H1 (cell line): ENCODE data around the gene LRBA. TPM values are rescaled to one million over a fixed set of nuclear protein-coding genes. Genes with fewer than 3 reads are reported as not detected.

Experiments used
- CTCF ChIA-PET: fragments of 300-600 bp; sonication (Branson Sonifier 250); formaldehyde crosslinking; loops from one replicate; lab custom pipeline; 2021; ENCODE audit not compliant: partially characterized antibody; lab: Charles Lee
- POLR2A ChIA-PET: fragments of 300-600 bp; sonication (Branson Sonifier 250); formaldehyde crosslinking; loops from one replicate; lab custom pipeline; 2021; ENCODE audit warnings: inconsistent platforms; ENCODE audit not compliant: partially characterized antibody; lab: Charles Lee
- DNase-seq, 2 experiments: peaks; one replicate each; pipeline versions ENCODE4 v3.0.0 to v3.0.0-alpha.2; 2010 to 2022; ENCODE audit warnings: low spot score in 2 of 2, low read depth in 1 of 2, mixed read lengths in 1 of 2
- FAIRE-seq: peaks from 2 replicates; lab custom pipeline; 2011; peaks lifted over from hg19 to GRCh38; lab: Jason Lieb, UNC
- H2AFZ ChIP-seq: 2 replicates; pipeline ENCODE4 v1.8.1; 2012; ENCODE audit warnings: low read length, inconsistent platforms
- H2AK5ac ChIP-seq: 2 replicates; pipeline ENCODE4 v1.6.1; 2013; ENCODE audit warnings: low read depth, low read length
- H2BK120ac ChIP-seq: replicated peaks from 2 replicates; pipeline ENCODE3; 2013; ENCODE audit warnings: low read depth, low read length, inconsistent platforms
- H2BK12ac ChIP-seq: 2 replicates; pipeline ENCODE4 v1.6.1; 2013; ENCODE audit warnings: low read depth, low read length
- H2BK15ac ChIP-seq: 2 replicates; pipeline ENCODE4 v1.6.1; 2013; ENCODE audit warnings: low read length
- H2BK20ac ChIP-seq: 2 replicates; pipeline ENCODE4 v1.6.1; 2013; ENCODE audit warnings: low read length
- H2BK5ac ChIP-seq: 2 replicates; pipeline ENCODE4 v1.6.1; 2013; ENCODE audit warnings: low read depth, low read length
- H3K14ac ChIP-seq: 2 replicates; pipeline ENCODE4 v1.6.1; 2013; ENCODE audit warnings: inconsistent platforms; ENCODE audit not compliant: insufficient read length
- H3K18ac ChIP-seq: 2 replicates; pipeline ENCODE4 v1.6.1; 2013; ENCODE audit warnings: low read length; ENCODE audit errors: extremely low read depth
- H3K23ac ChIP-seq: 2 replicates; pipeline ENCODE4 v1.6.1; 2013; ENCODE audit warnings: inconsistent platforms; ENCODE audit not compliant: insufficient read length
- H3K23me2 ChIP-seq: 2 replicates; pipeline ENCODE4 v1.6.1; 2013; ENCODE audit warnings: low read depth, low read length
- H3K27ac ChIP-seq: 2 replicates; pipeline ENCODE4 v1.6.1; 2011; ENCODE audit warnings: low read depth, low read length, inconsistent platforms
- H3K27me3 ChIP-seq, 4 experiments: replicated peaks in 1 of 4; 1 replicate in 1 of 4; 2 replicates in 3 of 4; pipeline versions ENCODE4 v1.6.1 to v1.8.1; 2011 to 2013; ENCODE audit warnings: low read length in 3 of 4, mild to moderate bottlenecking in 3 of 4, inconsistent platforms in 2 of 4, mixed read lengths in 2 of 4, moderate library complexity in 1 of 4; ENCODE audit not compliant: control insufficient read depth in 3 of 4, insufficient read depth in 3 of 4; ENCODE audit errors: extremely low read depth in 1 of 4
- H3K36me3 ChIP-seq, 4 experiments: 2 replicates each; pipeline versions ENCODE4 v1.6.1 to v1.8.1; 2011 to 2013; ENCODE audit warnings: mild to moderate bottlenecking in 4 of 4, low read length in 3 of 4, moderate library complexity in 2 of 4, control low read depth in 1 of 4, inconsistent platforms in 1 of 4; ENCODE audit not compliant: insufficient read depth in 4 of 4, control insufficient read depth in 2 of 4
- H3K4ac ChIP-seq: replicated peaks from 2 replicates; pipeline ENCODE3; 2013; ENCODE audit warnings: low read length, low read depth, mixed read lengths, inconsistent platforms; ENCODE audit not compliant: insufficient read length
- H3K4me1 ChIP-seq, 4 experiments: replicated peaks in 1 of 4; 1 replicate in 1 of 4; 2 replicates in 3 of 4; pipeline versions ENCODE4 v1.6.1 to v1.8.1; 2011 to 2013; ENCODE audit warnings: low read length in 3 of 4, inconsistent platforms in 2 of 4, mixed read lengths in 1 of 4; ENCODE audit not compliant: insufficient read depth in 4 of 4, control insufficient read depth in 3 of 4
- H3K4me2 ChIP-seq, 2 experiments: 2 replicates each; pipeline versions ENCODE4 v1.6.1 to v1.8.1; 2011 to 2013; ENCODE audit warnings: low read depth in 2 of 2, low read length in 2 of 2, control low read depth in 1 of 2, inconsistent platforms in 1 of 2, mild to moderate bottlenecking in 1 of 2; ENCODE audit not compliant: insufficient read depth in 1 of 2
- H3K4me3 ChIP-seq, 4 experiments: fragments of 200-600, 300-600 bp in 1 of 4; sonication (generic), shearing (Covaris generic), sonication (Bioruptor Twin) in 1 of 4; 2 replicates each; pipeline versions ENCODE4 v1.5.1 to v1.8.1; 2011 to 2016; ENCODE audit warnings: low read length in 4 of 4, low read depth in 3 of 4, control low read depth in 2 of 4, inconsistent platforms in 2 of 4, mild to moderate bottlenecking in 2 of 4, mixed read lengths in 1 of 4, moderate library complexity in 1 of 4; ENCODE audit not compliant: insufficient read depth in 2 of 4; ENCODE audit errors: extremely low read depth in 1 of 4
- H3K56ac ChIP-seq: replicated peaks from 2 replicates; pipeline ENCODE3; 2013; ENCODE audit warnings: low read depth, mild to moderate bottlenecking, mixed read lengths, low read length, inconsistent platforms; ENCODE audit not compliant: insufficient read length
- H3K79me1 ChIP-seq: 2 replicates; pipeline ENCODE4 v1.6.1; 2013; ENCODE audit warnings: low read depth, low read length, control low read depth
- H3K79me2 ChIP-seq, 2 experiments: 2 replicates each; pipeline versions ENCODE4 v1.6.1 to v1.8.1; 2012 to 2013; ENCODE audit warnings: low read length in 2 of 2, mild to moderate bottlenecking in 2 of 2, inconsistent platforms in 1 of 2; ENCODE audit not compliant: insufficient read depth in 2 of 2, control insufficient read depth in 1 of 2
- H3K9ac ChIP-seq, 4 experiments: replicated peaks in 1 of 4; 1 replicate in 1 of 4; 2 replicates in 3 of 4; pipeline versions ENCODE4 v1.6.1 to v1.8.1; 2011 to 2013; ENCODE audit warnings: low read depth in 3 of 4, low read length in 3 of 4, control low read depth in 2 of 4, mild to moderate bottlenecking in 2 of 4, moderate library complexity in 2 of 4, inconsistent platforms in 1 of 4; ENCODE audit errors: extremely low read depth in 1 of 4
- H3K9me3 ChIP-seq, 2 experiments: 2 replicates each; pipeline versions ENCODE4 v1.6.1 to v1.8.1; 2012 to 2013; ENCODE audit warnings: mild to moderate bottlenecking in 2 of 2, moderate library complexity in 2 of 2, control low read depth in 1 of 2, inconsistent platforms in 1 of 2, low read depth in 1 of 2, low read length in 1 of 2, mixed read lengths in 1 of 2; ENCODE audit not compliant: insufficient read depth in 2 of 2
- H4K20me1 ChIP-seq, 2 experiments: replicated peaks in 1 of 2; 2 replicates each; pipeline versions ENCODE3 to v1.8.1; 2011 to 2013; ENCODE audit warnings: inconsistent platforms in 2 of 2, low read length in 2 of 2, mild to moderate bottlenecking in 1 of 2; ENCODE audit not compliant: insufficient read depth in 2 of 2, control insufficient read depth in 1 of 2
- H4K5ac ChIP-seq: 2 replicates; pipeline ENCODE4 v1.6.1; 2013; ENCODE audit warnings: low read length, low read depth, mixed read lengths, inconsistent platforms; ENCODE audit not compliant: insufficient read length
- H4K8ac ChIP-seq: 2 replicates; pipeline ENCODE4 v1.8.0; 2013; ENCODE audit warnings: mild to moderate bottlenecking, moderate library complexity, low read length, inconsistent platforms; ENCODE audit not compliant: insufficient read depth; ENCODE audit errors: extremely low read depth
- H4K91ac ChIP-seq: replicated peaks from 2 replicates; pipeline ENCODE3; 2013; ENCODE audit warnings: low read length, mixed read lengths, inconsistent platforms; ENCODE audit not compliant: insufficient read length
- ATF3 ChIP-seq: IDR thresholded peaks from 2 replicates; pipeline ENCODE4 v1.6.1; 2011; ENCODE audit warnings: low read depth, mild to moderate bottlenecking, low read length; ENCODE audit not compliant: insufficient read depth
- BRCA1 ChIP-seq: IDR thresholded peaks from 2 replicates; pipeline ENCODE4 v1.6.1; 2012; ENCODE audit warnings: low read depth, low read length, improper control_type of control experiment
- FOSL1 ChIP-seq: IDR thresholded peaks from 2 replicates; pipeline ENCODE4 v1.6.1; 2011; ENCODE audit warnings: mild to moderate bottlenecking, low read depth, low read length, moderate library complexity; ENCODE audit not compliant: insufficient read depth
- HDAC2 ChIP-seq, 2 experiments: fragments of 300-600 bp in 1 of 2; sonication (generic) in 1 of 2; IDR thresholded peaks; 2 replicates each; pipeline ENCODE4 v1.6.1; 2011 to 2012; ENCODE audit warnings: low read depth in 2 of 2, low read length in 2 of 2, mild to moderate bottlenecking in 2 of 2, moderate library complexity in 2 of 2, borderline replicate concordance in 1 of 2, inconsistent platforms in 1 of 2
- MAFK ChIP-seq: IDR thresholded peaks from 2 replicates; pipeline ENCODE4 v1.6.1; 2012; ENCODE audit warnings: low read depth, mild to moderate bottlenecking, improper control_type of control experiment, low read length
- NANOG ChIP-seq: IDR thresholded peaks from 2 replicates; pipeline ENCODE4 v1.6.1; 2011; ENCODE audit warnings: low read length, low read depth, mild to moderate bottlenecking, inconsistent platforms; ENCODE audit not compliant: insufficient read depth, poor library complexity, severe bottlenecking
- PHF8 ChIP-seq: fragments of 200-600 bp; sonication (generic); conservative IDR thresholded peaks from 2 replicates; pipeline ENCODE4 v1.7.1; 2012; ENCODE audit warnings: low read depth, mild to moderate bottlenecking, inconsistent platforms, low read length, moderate library complexity
- POLR2A ChIP-seq, 2 experiments: IDR thresholded peaks; 1 replicate in 1 of 2; 2 replicates in 1 of 2; pipeline ENCODE4 v1.6.1; 2011; ENCODE audit warnings: low read depth in 2 of 2, low read length in 2 of 2, mild to moderate bottlenecking in 2 of 2; ENCODE audit errors: control extremely low read depth in 1 of 2
- SIRT6 ChIP-seq: IDR thresholded peaks from one replicate; pipeline ENCODE4 v1.7.1; 2012; ENCODE audit warnings: low read length, inconsistent platforms
- TAF7 ChIP-seq: optimal IDR thresholded peaks from 2 replicates; pipeline ENCODE3; 2011; ENCODE audit warnings: low read depth, mild to moderate bottlenecking, inconsistent platforms, low read length, moderate library complexity, borderline replicate concordance
- WGBS, 2 experiments: shearing (Covaris generic) in 1 of 2; methylation state at CpG; one replicate each; pipeline versions ENCODE4 v1.1.6 to v1.1.7; 2013 to 2015; ENCODE audit warnings: low lambda C conversion rate in 2 of 2, mixed read lengths in 2 of 2, inconsistent platforms in 1 of 2, low coverage in 1 of 2, missing lambda C conversion rate in 1 of 2; ENCODE audit not compliant: insufficient replicate concordance in 2 of 2, insufficient coverage in 1 of 2, insufficient read length in 1 of 2; ENCODE audit errors: extremely low coverage in 1 of 2, missing lambda C conversion rate in 1 of 2; 5-methylcytosine and 5-hydroxymethylcytosine counted together
- polyA plus RNA-seq, 7 experiments: library from polyadenylated mRNA; depleted of rRNA in 3 of 7; stranded (reverse) in 5 of 7; unstranded in 2 of 7; fragments of >200 nt in 5 of 7; fragments of 200-250 nt in 2 of 7; gene quantifications; 1 replicate in 5 of 7; 2 replicates in 1 of 7; 4 replicates in 1 of 7; pipeline versions ENCODE4 v1.2.1 to v1.2.3, GENCODE V29; 2011 to 2013; ENCODE audit warnings: missing spikeins in 2 of 7, mixed read lengths in 2 of 7
- total RNA-seq: library from RNA; stranded (reverse); fragmentation: NEBNext Ultra II Directional; extraction: Animal tissue kit (Norgen Biotek cat#: 25700); gene quantifications from 2 replicates; pipeline ENCODE4 v1.2.1, GENCODE V29; 2021

The LRBA gene
- total and polyA plus RNA-seq, 2 of the 8 experiments (the other 6 are each of a cell fraction or from before 2014, with no cell fraction given): 54.6 to 83.2 TPM

GRCh38 chr4:150255610-150256224 is 759.4 kb downstream of the LRBA start:
- 86% methylated on average over 11 of the region's 16 CpGs; no CpG with 5 or more reads in 1 of the 2 experiments for WGBS, 2 experiments
- Histone ChIP-seq H2BK5ac (no peak overlapping the region), H3K18ac (no peak overlapping the region), H2AK5ac (no peak overlapping the region), H3K79me1 (no peaks in the 10 kb centered on the region), H3K14ac (no peak overlapping the region), H3K23me2 (peaks cover under 1% of the 10 kb centered on the region; the same call in 1 of the 2 replicates), H2BK15ac (no peak overlapping the region), H4K20me1 (no peaks in the 10 kb centered on the region), H3K9ac (no peak overlapping the region), H3K4me1 (peaks cover 0 to 10% (median 4%) of the 10 kb centered on the region in 4 experiments; a peak in 6 of 7 replicates), H3K4me3 (no peak overlapping the region), H3K56ac (no peak overlapping the region), H3K9me3 (no peaks in the 10 kb centered on the region), H3K36me3 (no peaks in the 10 kb centered on the region), H2BK20ac (no peak overlapping the region), H3K4me2 (no peak overlapping the region), H4K5ac (no peak overlapping the region), H2BK12ac (no peak overlapping the region), H4K91ac (no peak overlapping the region), H3K27me3 (no peaks in the 10 kb centered on the region), H2BK120ac (no peak overlapping the region), H3K79me2 (no peaks in the 10 kb centered on the region), H4K8ac (no peak overlapping the region), H3K23ac (no peak overlapping the region), H2AFZ (no peak overlapping the region), H3K27ac (no peak overlapping the region), H3K4ac (no peak overlapping the region)
- DNase-seq: no peak
- no peak for FAIRE-seq
- ChIA-PET POLR2A (no interaction called here), CTCF (interaction anchor here (0.7 to 4.8 kb wide), 6 partner anchors 9 to 250 kb away, joined by 3 to 34 read pairs (median 3); no protein-coding TSS in a partner anchor)
- TF ChIP-seq SIRT6: no peak
- no peak for TF ChIP-seq TAF7
- no peak for TF ChIP-seq NANOG
- no peak for TF ChIP-seq HDAC2 (IDR thresholded peaks at IDR 0.05; ENCODE audit: borderline replicate concordance in 1 of 2, low read depth in 2 of 2, low read length in 2 of 2)
- no peak for TF ChIP-seq BRCA1
- TF ChIP-seq PHF8: no peak
- TF ChIP-seq POLR2A (IDR thresholded peaks at IDR 0.05; ENCODE audit: control extremely low read depth in 1 of 2, low read depth in 2 of 2, low read length in 2 of 2): no peak
- no peak for TF ChIP-seq ATF3
- TF ChIP-seq MAFK: no peak
- no peak for TF ChIP-seq FOSL1
